K562 (cell line): ENCODE measurements around the gene ING5. TPM values are rescaled to one million over a fixed set of nuclear protein-coding genes. Genes with fewer than 3 reads are reported as not detected.

Source experiments
- ATAC-seq: fragments of 200-7000 bp; cut with Tn5 transposase; 3 replicates; pipeline ENCODE4 v1.9.1; 2020; ENCODE audit warnings: moderate library complexity
- BruUV-seq: library from RNA; stranded (reverse); fragments of 400-500 nt; replicated peaks from 2 replicates; lab custom pipeline; 2021; lab: Mats Ljungman, UMichigan
- CTCF ChIA-PET: fragments of 300-600 bp; formaldehyde crosslinking; extraction: SDS; loops from one replicate; lab custom pipeline; 2021; ENCODE audit warnings: low intra/inter-chr PET ratio; lab: Yijun Ruan, JAX
- POLR2A ChIA-PET: fragments of 300-600, 350-650 bp; sonication (Branson Sonifier 250); formaldehyde crosslinking; extraction: SDS; loops from one replicate; lab custom pipeline; 2021; ENCODE audit warnings: antibody characterized with exemption, inconsistent platforms; lab: Yijun Ruan, JAX
- DNase-seq, 4 experiments: peaks; one replicate each; pipeline versions ENCODE4 v3.0.0 to v3.0.0-alpha.2; 2011 to 2018; ENCODE audit warnings: low spot score in 3 of 4, mixed read lengths in 3 of 4; ENCODE audit errors: extremely low read depth in 1 of 4
- FAIRE-seq: peaks from 2 replicates; lab custom pipeline; 2011; peaks lifted over from hg19 to GRCh38; lab: Jason Lieb, UNC
- H2AFZ ChIP-seq: 2 replicates; pipeline ENCODE4 v1.6.0; 2011; ENCODE audit warnings: low read depth, low read length, control low read depth, inconsistent platforms
- H3K27ac ChIP-seq: fragments of 200-600 bp; 3 replicates; pipeline ENCODE4 v1.8.0; 2011; ENCODE audit warnings: low read depth, mild to moderate bottlenecking, control low read depth, inconsistent platforms, low read length, moderate library complexity, mixed read lengths; ENCODE audit errors: extremely low read depth
- H3K27me3 ChIP-seq, 2 experiments: fragments of 300-600 bp in 1 of 2; 2 replicates in 1 of 2; 3 replicates in 1 of 2; pipeline versions ENCODE4 v1.6.0 to v1.8.0; 2011; ENCODE audit warnings: inconsistent platforms in 2 of 2, low read length in 2 of 2, mild to moderate bottlenecking in 1 of 2, mixed read lengths in 1 of 2, moderate library complexity in 1 of 2; ENCODE audit not compliant: control insufficient read depth in 2 of 2, insufficient read depth in 2 of 2
- H3K36me3 ChIP-seq: fragments of 300-600 bp; 3 replicates; pipeline ENCODE4 v1.8.0; 2011; ENCODE audit warnings: mild to moderate bottlenecking, low read length, inconsistent platforms; ENCODE audit not compliant: control insufficient read depth, insufficient read depth
- H3K4me1 ChIP-seq, 2 experiments: fragments of 200-600 bp in 1 of 2; replicated peaks in 1 of 2; 2 replicates in 1 of 2; 3 replicates in 1 of 2; pipeline versions ENCODE4 v1.5.1 to v1.8.0; 2011; ENCODE audit warnings: inconsistent platforms in 2 of 2, low read length in 2 of 2, mild to moderate bottlenecking in 1 of 2, mixed read lengths in 1 of 2, moderate library complexity in 1 of 2; ENCODE audit not compliant: control insufficient read depth in 2 of 2, insufficient read depth in 2 of 2
- H3K4me2 ChIP-seq: 2 replicates; pipeline ENCODE4 v1.6.1; 2011; ENCODE audit warnings: low read length, control low read depth, inconsistent platforms, mixed read lengths; ENCODE audit not compliant: insufficient read depth
- H3K4me3 ChIP-seq: fragments of 200-600 bp; sonication (generic), shearing (Covaris generic); 2 replicates; pipeline ENCODE4 v1.5.1; 2016; ENCODE audit warnings: control low read depth, inconsistent platforms
- H3K79me2 ChIP-seq: fragments of 200-600 bp; 3 replicates; pipeline ENCODE4 v1.8.0; 2011; ENCODE audit warnings: low read length, inconsistent platforms; ENCODE audit not compliant: control insufficient read depth, insufficient read depth
- H3K9ac ChIP-seq, 2 experiments: 2 replicates each; pipeline versions ENCODE4 v1.6.0 to v1.6.1; 2011; ENCODE audit warnings: low read depth in 2 of 2, low read length in 2 of 2, control low read depth in 1 of 2, inconsistent platforms in 1 of 2, mild to moderate bottlenecking in 1 of 2, mixed read lengths in 1 of 2; ENCODE audit not compliant: insufficient read depth in 1 of 2
- H3K9me1 ChIP-seq: one replicate; pipeline ENCODE4 v1.6.0; 2011; ENCODE audit warnings: inconsistent platforms, mild to moderate bottlenecking, low read length, moderate library complexity; ENCODE audit not compliant: control insufficient read depth, insufficient read depth
- H3K9me3 ChIP-seq: replicated peaks from 2 replicates; pipeline ENCODE4 v1.5.1; 2011; ENCODE audit warnings: low read depth, low read length, inconsistent platforms; ENCODE audit not compliant: control insufficient read depth, insufficient read depth
- H4K20me1 ChIP-seq: replicated peaks from 2 replicates; pipeline ENCODE4 v1.6.1; 2011; ENCODE audit warnings: low read length, inconsistent platforms, mixed read lengths; ENCODE audit not compliant: control insufficient read depth, insufficient read depth
- ETV6 ChIP-seq, 3 experiments: fragments of 150-350 bp in 1 of 3; sonication (generic) in 1 of 3; formaldehyde crosslinking in 1 of 3; IDR thresholded peaks; 2 replicates each; pipeline versions ENCODE4 v1.6.1 to v1.8.0; 2014 to 2022; ENCODE audit warnings: borderline replicate concordance in 2 of 3, low read depth in 2 of 3, antibody characterized with exemption in 1 of 3, low read length in 1 of 3, mild to moderate bottlenecking in 1 of 3, missing genetic modification reagents in 1 of 3
- KLF13 ChIP-seq: fragments of 450-650 bp; IDR thresholded peaks from 2 replicates; pipeline ENCODE4 v1.6.1; 2016; ENCODE audit warnings: missing genetic modification characterization, low read depth, mild to moderate bottlenecking, missing compliant biosample characterization, moderate library complexity, borderline replicate concordance
- POLR2G ChIP-seq: fragments of 200-400 bp; formaldehyde crosslinking; IDR thresholded peaks from 2 replicates; pipeline ENCODE4 v1.6.1; 2017; ENCODE audit warnings: low read depth, mild to moderate bottlenecking, antibody characterized with exemption, low read length, moderate library complexity
- RBFOX2 ChIP-seq: fragments of 200-400 bp; formaldehyde crosslinking; IDR thresholded peaks from 2 replicates; pipeline ENCODE4 v1.6.1; 2017; ENCODE audit warnings: low read depth, mild to moderate bottlenecking, low read length, moderate library complexity
- RBM34 ChIP-seq: fragments of 200-400 bp; formaldehyde crosslinking; IDR thresholded peaks from 2 replicates; pipeline ENCODE4 v1.6.1; 2018; ENCODE audit warnings: low read length, borderline replicate concordance; ENCODE audit not compliant: insufficient read depth
- ZNF445 ChIP-seq: fragments of 250-450 bp; sonication (Bioruptor Pico); IDR thresholded peaks from 2 replicates; pipeline ENCODE4 v1.4.0; 2020; ENCODE audit warnings: low read depth, mild to moderate bottlenecking, moderate library complexity
- ZNF717 ChIP-seq: fragments of 250-450 bp; sonication (Bioruptor Pico); IDR thresholded peaks from 2 replicates; pipeline ENCODE4 v1.5.0; 2021
- WGBS: fragments of 100-300 bp; shearing (Covaris generic); methylation state at CpG from one replicate; pipeline ENCODE4 v1.1.6; 2016; ENCODE audit warnings: low coverage, mixed read lengths; ENCODE audit not compliant: insufficient coverage; ENCODE audit errors: missing lambda C conversion rate; 5-methylcytosine and 5-hydroxymethylcytosine counted together
- in situ Hi-C: fragments of 300-500 bp; cut with MboI; formaldehyde crosslinking; loops from 4 replicates; pipeline ENCODE4 v1.15.0; 2018; ENCODE audit warnings: inconsistent platforms, mixed read lengths
- intact Hi-C: fragments of 100-400 bp; cut with micrococcal nuclease; formaldehyde crosslinking; loops from 2 replicates; pipeline ENCODE4 v1.14.2; 2022
- polyA plus RNA-seq, 8 experiments: library from polyadenylated mRNA; depleted of rRNA in 4 of 8; stranded (reverse) in 5 of 8; unstranded in 3 of 8; fragments of >200 nt; fragmentation: Nextera tagmentation in 2 of 8; fragmentation: Illumina TruSeq in 1 of 8; extraction: Ambion mirVana in 2 of 8; extraction: Trizol in 1 of 8; gene quantifications; 2 replicates each; pipeline versions ENCODE4 v1.2.1 to v1.2.3, GENCODE V29; 2011 to 2014; ENCODE audit warnings: inconsistent platforms in 1 of 8, missing spikeins in 1 of 8
- total RNA-seq, 7 experiments: library from RNA; depleted of rRNA in 6 of 7; stranded (reverse); fragments of >200 nt in 6 of 7; fragmentation: Illumina TruSeq in 2 of 7; extraction: Trizol in 2 of 7; gene quantifications; 2 replicates each; pipeline versions ENCODE4 v1.2.1 to v1.2.3, GENCODE V29; 2011 to 2021; ENCODE audit warnings: low replicate concordance in 1 of 7
- TF ChIP-seq, protein P1 (sequence below): fragments of 150-350 bp; conservative IDR thresholded peaks from 2 replicates; pipeline ENCODE4 v1.6.1; 2014; ENCODE audit warnings: low read length

Gene ING5
- total and polyA plus RNA-seq, 9 of the 15 experiments (the other 6 are each of a cell fraction or from before 2014, with no cell fraction given): 10.4 to 53.3 (median 27.9) TPM

DNA sequence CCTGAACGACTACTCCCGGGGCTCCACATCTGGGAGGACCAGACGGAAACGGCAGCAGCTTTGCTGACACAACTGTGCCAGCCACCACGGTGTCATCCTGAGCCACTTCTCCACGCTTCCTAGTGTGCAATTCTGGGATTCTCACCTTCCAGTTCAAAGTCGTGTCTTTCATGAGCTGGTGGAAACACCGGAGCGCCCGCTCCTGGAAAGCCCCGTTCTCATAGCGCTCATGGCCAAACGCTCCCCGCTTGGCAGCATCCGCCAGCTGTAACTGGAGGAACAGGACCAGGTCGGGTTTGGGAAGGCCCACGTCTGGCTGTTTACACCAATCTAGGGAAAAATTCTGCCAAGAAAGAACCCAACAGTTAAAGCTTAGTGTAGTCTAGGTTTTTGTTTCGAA lies 23.5 kb upstream of the ING5 start:
- 94% methylated on average over 8 of the region's 18 CpGs for WGBS
- ATAC-seq (no peak), DNase-seq (no peak), FAIRE-seq (no peak)
- POLR2A ChIA-PET: interaction anchor here (0.6 to 2.4 kb wide), 5 partner anchors 8 to 221 kb away, joined by 3 to 9 read pairs (median 4); partner anchors contain the start of gene DTYMK
- in situ Hi-C loops: no loop called here
- no peak overlapping the region for H3K4me3 ChIP-seq
- no peak overlapping the region for H2AFZ ChIP-seq
- CTCF ChIA-PET: no interaction called here
- TF ChIP-seq ZNF717 (CRISPR knock-in tag) (no peak), POLR2G (0 out of 2 replicates have a peak, but pooled peaks have one; percentile 6)
- H3K9ac ChIP-seq: no peak overlapping the region
- H3K9me3 ChIP-seq: no peaks in the 10 kb centered on the region
- no peaks in the 10 kb centered on the region; the same call in 1 of the 2 replicates for H4K20me1 ChIP-seq
- no TSS peak for BruUV-seq
- H3K27ac ChIP-seq: no peak overlapping the region
- H3K9me1 ChIP-seq: no peaks in the 10 kb centered on the region
- no peaks in the 10 kb centered on the region for H3K79me2 ChIP-seq
- H3K27me3 ChIP-seq: no peaks in the 10 kb centered on the region
- intact Hi-C loops: no loop called here
- H3K4me2 ChIP-seq: no peak overlapping the region
- H3K36me3 ChIP-seq: peaks cover 77% of the 10 kb centered on the region; the same call in 2 of the 3 replicates
- H3K4me1 ChIP-seq: peaks cover 0 to 5% of the 10 kb centered on the region in 2 experiments; a peak in 2 of 5 replicates

DNA sequence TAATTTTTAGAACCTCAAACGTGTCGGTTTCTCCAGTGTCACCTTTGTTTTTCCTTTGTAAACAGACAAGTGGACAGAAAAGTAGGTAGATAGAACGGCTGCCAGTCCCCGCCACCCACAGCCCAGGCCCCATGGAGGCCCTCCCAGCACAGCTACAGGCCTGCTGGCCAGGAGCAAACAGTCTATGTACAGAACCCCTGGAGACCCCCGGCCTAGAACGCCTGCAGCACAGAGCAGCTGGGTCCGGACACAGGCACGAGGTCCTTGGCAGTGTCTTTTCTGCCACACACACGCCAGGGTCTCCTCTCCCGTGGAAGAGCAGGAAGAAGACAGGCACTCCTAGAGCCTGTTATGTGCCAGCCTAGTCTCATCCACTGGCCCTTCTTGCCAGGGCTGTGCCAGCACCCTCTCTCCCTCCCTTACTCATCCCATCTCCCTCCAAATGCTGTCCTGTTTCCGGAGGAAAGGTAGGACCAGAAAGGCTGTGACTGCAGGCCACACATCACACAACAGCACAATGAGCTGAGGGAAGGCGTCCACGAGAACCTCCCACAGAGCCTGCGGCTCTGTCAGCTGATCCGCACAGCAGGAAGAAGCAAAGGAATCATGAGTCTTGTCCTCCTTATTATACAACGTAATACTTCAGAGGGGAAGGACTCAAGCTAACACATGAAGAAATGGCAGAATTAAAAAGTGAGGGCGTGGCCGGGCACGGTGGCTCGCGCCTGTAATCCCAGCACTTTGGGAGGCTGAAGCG lies 22.9 kb upstream of the ING5 start:
- 92% methylated on average over 15 of the region's 22 CpGs for WGBS
- Histone ChIP-seq H2AFZ (no peak overlapping the region), H3K36me3 (peaks cover 83% of the 10 kb centered on the region; the same call in 2 of the 3 replicates), H3K4me3 (no peak overlapping the region), H4K20me1 (no peaks in the 10 kb centered on the region; the same call in 1 of the 2 replicates), H3K27me3 (no peaks in the 10 kb centered on the region), H3K4me1 (peaks cover 0 to 5% of the 10 kb centered on the region in 2 experiments; a peak in 2 of 5 replicates), H3K79me2 (peaks cover 6% of the 10 kb centered on the region; the same call in 2 of the 3 replicates), H3K9me3 (no peaks in the 10 kb centered on the region), H3K4me2 (no peak overlapping the region), H3K27ac (no peak overlapping the region), H3K9ac (no peak overlapping the region), H3K9me1 (no peaks in the 10 kb centered on the region)
- FAIRE-seq (no peak), ATAC-seq (no peak), DNase-seq (no peak)
- CTCF ChIA-PET: no interaction called here
- intact Hi-C loops (no loop called here), in situ Hi-C loops (no loop called here)
- no TSS peak for BruUV-seq
- POLR2A ChIA-PET: interaction anchor here (0.6 to 2.4 kb wide), 6 partner anchors 8 to 221 kb away, joined by 3 to 9 read pairs (median 4); partner anchors contain the start of gene DTYMK
- TF ChIP-seq, protein P1, sequence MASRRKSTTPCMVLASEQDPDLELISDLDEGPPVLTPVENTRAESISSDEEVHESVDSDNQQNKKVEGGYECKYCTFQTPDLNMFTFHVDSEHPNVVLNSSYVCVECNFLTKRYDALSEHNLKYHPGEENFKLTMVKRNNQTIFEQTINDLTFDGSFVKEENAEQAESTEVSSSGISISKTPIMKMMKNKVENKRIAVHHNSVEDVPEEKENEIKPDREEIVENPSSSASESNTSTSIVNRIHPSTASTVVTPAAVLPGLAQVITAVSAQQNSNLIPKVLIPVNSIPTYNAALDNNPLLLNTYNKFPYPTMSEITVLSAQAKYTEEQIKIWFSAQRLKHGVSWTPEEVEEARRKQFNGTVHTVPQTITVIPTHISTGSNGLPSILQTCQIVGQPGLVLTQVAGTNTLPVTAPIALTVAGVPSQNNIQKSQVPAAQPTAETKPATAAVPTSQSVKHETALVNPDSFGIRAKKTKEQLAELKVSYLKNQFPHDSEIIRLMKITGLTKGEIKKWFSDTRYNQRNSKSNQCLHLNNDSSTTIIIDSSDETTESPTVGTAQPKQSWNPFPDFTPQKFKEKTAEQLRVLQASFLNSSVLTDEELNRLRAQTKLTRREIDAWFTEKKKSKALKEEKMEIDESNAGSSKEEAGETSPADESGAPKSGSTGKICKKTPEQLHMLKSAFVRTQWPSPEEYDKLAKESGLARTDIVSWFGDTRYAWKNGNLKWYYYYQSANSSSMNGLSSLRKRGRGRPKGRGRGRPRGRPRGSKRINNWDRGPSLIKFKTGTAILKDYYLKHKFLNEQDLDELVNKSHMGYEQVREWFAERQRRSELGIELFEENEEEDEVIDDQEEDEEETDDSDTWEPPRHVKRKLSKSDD: no peak
- no peak for TF ChIP-seq ETV6 (IDR thresholded peaks at IDR 0.05; ENCODE audit: borderline replicate concordance in 1 of 2, low read depth in 2 of 2, low read length in 1 of 2)
- no peak for TF ChIP-seq ETV6 (CRISPR knock-in tag; IDR thresholded peaks at IDR 0.05; ENCODE audit: borderline replicate concordance)
- TF ChIP-seq RBFOX2: peak; percentile 32; the same call in 1 of the 2 replicates
- TF ChIP-seq KLF13 (tag): no peak
- TF ChIP-seq RBM34: no peak
- TF ChIP-seq ZNF445 (CRISPR knock-in tag): no peak
- TF ChIP-seq POLR2G: peak; percentile 25; the same call in 1 of the 2 replicates
